PFSK-1 (cell line): ENCODE data around the gene DGLUCY.

Source experiments
- POLR2AphosphoS5 ChIP-seq: IDR thresholded peaks from 2 replicates; pipeline ENCODE4 v1.6.1; 2012; ENCODE audit warnings: low read depth, mild to moderate bottlenecking, control low read depth, low read length, moderate library complexity
- SIN3A ChIP-seq: IDR thresholded peaks from 2 replicates; pipeline ENCODE4 v1.6.1; 2012; ENCODE audit warnings: mild to moderate bottlenecking, low read length, moderate library complexity, borderline replicate concordance; ENCODE audit not compliant: insufficient read depth
- TAF1 ChIP-seq: IDR thresholded peaks from 2 replicates; pipeline ENCODE4 v1.6.1; 2012; ENCODE audit warnings: low read length, control low read depth, borderline replicate concordance; ENCODE audit not compliant: insufficient read depth
- TF ChIP-seq, protein P1 (sequence below), 2 experiments: IDR thresholded peaks; 2 replicates each; pipeline versions ENCODE4 v1.6.1 to v1.8.0; 2011 to 2012; ENCODE audit warnings: low read depth in 2 of 2, low read length in 2 of 2, control low read depth in 1 of 2, inconsistent platforms in 1 of 2, mild to moderate bottlenecking in 1 of 2, moderate library complexity in 1 of 2; ENCODE audit not compliant: insufficient read depth in 1 of 2

DNA sequence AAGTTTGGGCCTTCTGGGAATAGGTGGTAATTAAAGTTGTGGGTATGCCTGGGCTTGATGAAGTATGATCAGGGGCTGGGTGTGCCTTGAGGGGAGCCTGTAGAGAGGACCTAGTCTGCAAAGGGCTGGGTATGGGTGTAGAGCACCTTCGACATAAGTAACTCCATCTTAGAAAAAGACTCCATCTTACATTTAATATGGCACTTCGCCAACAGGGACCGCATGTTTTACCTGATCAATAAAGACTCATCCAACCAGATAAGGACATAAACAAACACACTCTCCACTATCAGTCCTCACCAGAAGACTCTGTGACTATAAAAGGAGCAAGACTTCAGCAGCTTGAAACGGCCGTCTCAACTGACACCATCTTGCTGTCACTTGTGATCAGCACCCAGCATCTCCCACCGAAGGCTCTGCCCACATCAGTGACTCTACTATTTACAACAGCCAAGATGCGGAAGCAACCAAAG is 154.1 kb downstream of the DGLUCY start:
- TF ChIP-seq TAF1: no peak
- TF ChIP-seq, protein P1, sequence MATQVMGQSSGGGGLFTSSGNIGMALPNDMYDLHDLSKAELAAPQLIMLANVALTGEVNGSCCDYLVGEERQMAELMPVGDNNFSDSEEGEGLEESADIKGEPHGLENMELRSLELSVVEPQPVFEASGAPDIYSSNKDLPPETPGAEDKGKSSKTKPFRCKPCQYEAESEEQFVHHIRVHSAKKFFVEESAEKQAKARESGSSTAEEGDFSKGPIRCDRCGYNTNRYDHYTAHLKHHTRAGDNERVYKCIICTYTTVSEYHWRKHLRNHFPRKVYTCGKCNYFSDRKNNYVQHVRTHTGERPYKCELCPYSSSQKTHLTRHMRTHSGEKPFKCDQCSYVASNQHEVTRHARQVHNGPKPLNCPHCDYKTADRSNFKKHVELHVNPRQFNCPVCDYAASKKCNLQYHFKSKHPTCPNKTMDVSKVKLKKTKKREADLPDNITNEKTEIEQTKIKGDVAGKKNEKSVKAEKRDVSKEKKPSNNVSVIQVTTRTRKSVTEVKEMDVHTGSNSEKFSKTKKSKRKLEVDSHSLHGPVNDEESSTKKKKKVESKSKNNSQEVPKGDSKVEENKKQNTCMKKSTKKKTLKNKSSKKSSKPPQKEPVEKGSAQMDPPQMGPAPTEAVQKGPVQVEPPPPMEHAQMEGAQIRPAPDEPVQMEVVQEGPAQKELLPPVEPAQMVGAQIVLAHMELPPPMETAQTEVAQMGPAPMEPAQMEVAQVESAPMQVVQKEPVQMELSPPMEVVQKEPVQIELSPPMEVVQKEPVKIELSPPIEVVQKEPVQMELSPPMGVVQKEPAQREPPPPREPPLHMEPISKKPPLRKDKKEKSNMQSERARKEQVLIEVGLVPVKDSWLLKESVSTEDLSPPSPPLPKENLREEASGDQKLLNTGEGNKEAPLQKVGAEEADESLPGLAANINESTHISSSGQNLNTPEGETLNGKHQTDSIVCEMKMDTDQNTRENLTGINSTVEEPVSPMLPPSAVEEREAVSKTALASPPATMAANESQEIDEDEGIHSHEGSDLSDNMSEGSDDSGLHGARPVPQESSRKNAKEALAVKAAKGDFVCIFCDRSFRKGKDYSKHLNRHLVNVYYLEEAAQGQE (IDR thresholded peaks at IDR 0.05; ENCODE audit: insufficient read depth in 1 of 2, low read depth in 2 of 2, low read length in 2 of 2): no peak
- no peak for TF ChIP-seq POLR2AphosphoS5
- no peak for TF ChIP-seq SIN3A
